Panc1 (cell line): Measurements from ENCODE around the gene CBX3.

Experiments
- CTCF ChIP-seq: fragments of 450-650 bp; IDR thresholded peaks from 2 replicates; pipeline ENCODE4 v1.5.1; 2017; ENCODE audit warnings: mild to moderate bottlenecking
- POLR2AphosphoS5 ChIP-seq: IDR thresholded peaks from 2 replicates; pipeline ENCODE4 v1.6.1; 2012; ENCODE audit warnings: mild to moderate bottlenecking, low read depth, low read length, moderate library complexity
- SIN3A ChIP-seq: IDR thresholded peaks from 2 replicates; pipeline ENCODE4 v1.6.1; 2012; ENCODE audit warnings: low read depth, mild to moderate bottlenecking, low read length, moderate library complexity, borderline replicate concordance; ENCODE audit not compliant: insufficient read depth
- TCF7L2 ChIP-seq: IDR thresholded peaks from 2 replicates; pipeline ENCODE4 v1.6.1; 2011; ENCODE audit warnings: mild to moderate bottlenecking, low read depth, low read length, inconsistent platforms

DNA sequence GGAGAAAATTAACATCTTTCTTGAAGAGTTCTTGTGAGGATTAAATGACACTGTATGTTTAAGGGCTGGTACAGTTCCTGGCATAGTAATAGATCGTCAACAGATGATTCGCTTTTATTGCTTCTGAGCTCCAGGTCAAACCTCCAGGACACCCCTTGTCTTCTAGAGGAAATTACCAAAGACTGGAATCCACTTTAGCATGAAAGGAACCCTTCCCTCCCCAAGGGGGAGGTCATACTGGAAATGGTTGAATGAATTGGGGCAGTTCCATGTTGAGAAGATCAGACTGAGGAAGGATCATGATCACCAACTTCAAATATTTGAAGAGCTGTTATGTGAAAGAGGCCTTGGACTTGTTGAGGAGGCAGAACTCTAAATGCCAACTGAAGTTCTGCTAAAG is 40.6 kb upstream of the CBX3 start:
- TF ChIP-seq CTCF (no peak), POLR2AphosphoS5 (no peak), SIN3A (no peak), TCF7L2 (no peak)
